ENCODE results near the gene TGFB2.

Gene TGFB2

DNA sequence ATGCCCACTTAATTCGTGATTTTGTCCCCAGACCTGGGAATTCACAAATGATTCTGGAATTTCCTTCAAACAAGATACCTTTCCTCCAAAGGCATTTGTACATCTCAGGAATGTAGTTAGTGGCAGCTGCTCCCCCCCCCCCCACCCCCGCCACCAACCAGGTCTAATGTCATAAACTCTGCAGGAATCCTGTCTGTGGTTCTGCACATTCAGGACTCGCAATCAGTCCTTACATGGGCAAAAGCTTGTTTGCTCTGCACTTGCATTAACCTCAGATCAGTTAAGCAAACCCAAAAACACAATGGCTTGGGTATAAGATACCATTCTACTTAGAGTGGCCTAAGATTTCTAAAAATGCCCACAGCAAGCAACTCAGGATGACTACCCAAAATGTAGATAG is 143.8 kb downstream of the TGFB2 start:
- no peak for DNase-seq (ENCODE audit: low read depth, low spot score)

DNA sequence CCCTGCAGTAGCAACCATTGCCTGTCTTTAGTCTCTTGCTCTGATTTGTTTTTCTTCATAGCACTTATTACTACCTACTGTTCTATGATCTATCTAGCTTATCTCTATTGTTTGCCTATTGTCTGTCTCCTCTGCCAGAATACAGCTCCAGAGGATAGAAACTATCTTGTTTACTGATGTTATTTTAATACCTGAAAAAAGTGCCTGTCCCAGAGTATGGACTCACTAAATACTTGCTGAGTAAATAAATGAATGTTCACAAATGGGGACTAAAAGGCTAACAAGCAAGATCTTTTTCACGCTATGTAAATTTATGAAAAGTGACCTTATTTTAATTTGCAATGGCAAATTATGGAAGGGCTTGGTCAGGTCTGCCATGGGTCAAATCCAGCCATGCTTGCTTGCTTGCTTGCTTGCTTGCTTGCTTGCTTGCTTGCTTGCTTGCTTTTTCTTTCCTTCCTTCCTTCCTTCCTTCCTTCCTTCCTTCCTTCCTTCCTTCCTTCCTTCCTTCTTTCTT is 145.3 kb downstream of the TGFB2 start:
- DNase-seq (ENCODE audit: low read depth, low spot score), result no peak

DNA sequence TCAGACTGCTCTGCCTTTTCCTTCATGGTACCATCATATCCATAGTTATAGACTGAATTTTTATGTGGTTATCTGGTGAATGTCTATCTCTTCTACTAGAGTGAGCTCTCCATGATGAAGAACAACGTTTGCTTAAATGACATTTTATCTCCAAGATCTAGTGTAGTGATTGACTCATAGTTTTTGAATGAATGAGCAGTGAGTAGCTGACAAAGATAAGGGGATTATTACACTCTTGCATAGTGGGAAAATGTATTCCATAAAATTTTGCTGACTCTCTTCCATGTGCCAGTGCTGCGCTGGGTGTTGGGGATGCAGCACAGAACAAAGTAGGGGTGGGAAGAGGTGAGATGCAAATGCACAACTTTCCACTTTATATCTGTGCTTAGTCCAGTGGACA is 147.7 kb downstream of the TGFB2 start:
- no peak for DNase-seq (ENCODE audit: low read depth, low spot score)

DNA sequence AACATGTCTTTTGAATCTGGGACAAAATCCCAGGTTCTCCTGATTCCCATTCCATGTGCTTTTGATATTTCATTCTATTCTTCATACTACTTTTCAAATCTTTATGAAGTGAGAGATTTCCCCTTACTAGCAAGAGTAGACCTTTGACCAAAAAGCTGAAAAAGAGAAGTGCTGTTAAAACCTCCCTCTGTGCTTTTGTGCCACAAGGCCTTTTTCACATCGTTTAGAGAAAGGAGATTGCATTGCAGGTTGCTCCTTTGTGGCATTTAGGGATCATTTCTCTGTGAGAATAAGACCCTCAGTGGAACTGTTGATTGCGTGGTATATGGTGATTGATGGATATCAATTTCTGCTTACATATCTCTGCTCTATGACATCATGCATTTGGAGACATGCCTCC is 148.8 kb downstream of the TGFB2 start:
- DNase-seq (ENCODE audit: low read depth, low spot score), result no peak

Data from activated CD4-positive, CD25-positive, alpha-beta regulatory T cell treated with anti-CD3 and anti-CD28 coated beads, Interleukin-2, amount 50 U/mL, for 16 hours (primary cell).